Smooth muscle cell of the brain vasculature (primary cell): ENCODE results near the gene PPIE.

Source experiments
- DNase-seq: peaks from one replicate; pipeline ENCODE4 v3.0.0-alpha.2; 2012; ENCODE audit warnings: low read depth, low spot score

Gene PPIE

DNA sequence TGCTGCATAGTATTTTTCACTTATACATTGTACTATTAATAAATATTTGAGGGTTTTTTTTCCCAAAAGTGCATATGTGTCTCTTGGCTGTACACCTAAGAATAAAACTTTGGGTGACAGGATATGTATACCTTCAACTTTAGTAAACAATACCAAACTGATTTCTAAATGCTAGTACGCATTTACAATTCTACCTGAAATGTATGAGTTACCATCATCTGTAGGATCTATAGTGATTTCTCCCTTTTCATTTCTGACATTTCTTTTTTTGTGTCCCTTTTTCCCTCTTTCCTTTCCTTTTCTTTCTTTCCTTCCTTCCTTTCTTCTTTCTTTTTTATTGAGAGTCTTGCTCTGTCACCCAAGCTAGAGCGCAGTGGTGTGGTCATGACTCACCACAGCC, 66.7 kb downstream of the PPIE start:
- no peak for DNase-seq

DNA sequence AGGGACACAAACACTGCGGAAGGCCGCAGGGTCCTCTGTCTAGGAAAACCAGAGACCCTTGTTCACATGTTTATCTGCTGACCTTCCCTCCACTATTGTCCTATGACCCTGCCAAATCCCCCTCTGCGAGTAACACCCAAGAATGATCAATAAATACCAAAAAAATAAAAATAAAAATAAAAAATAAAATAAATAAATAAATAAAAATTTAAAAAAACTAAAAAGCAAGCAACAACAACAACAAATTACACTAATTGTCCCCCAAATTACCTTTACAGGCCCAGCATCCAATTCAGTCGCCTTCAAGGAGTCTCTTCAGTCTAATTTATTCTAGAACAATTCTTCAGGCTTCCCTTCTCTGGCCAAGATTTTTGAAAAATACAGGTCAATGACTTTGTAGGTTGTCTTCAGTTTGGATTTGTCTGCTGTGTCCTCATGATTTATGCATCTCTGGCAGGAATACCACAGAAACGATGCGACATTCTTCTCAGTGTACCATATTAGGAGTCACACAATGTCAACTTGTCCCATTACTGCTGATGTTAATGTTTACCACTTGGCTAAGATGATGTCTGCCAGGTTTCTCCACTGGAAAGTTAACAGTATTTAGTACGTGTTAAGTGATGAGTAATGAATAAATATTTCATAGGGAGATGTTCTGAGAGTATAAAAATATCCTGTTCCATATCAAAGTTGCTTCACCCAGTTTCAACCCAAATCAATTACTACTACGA, 70.3 kb downstream of the PPIE start:
- no peak for DNase-seq

DNA sequence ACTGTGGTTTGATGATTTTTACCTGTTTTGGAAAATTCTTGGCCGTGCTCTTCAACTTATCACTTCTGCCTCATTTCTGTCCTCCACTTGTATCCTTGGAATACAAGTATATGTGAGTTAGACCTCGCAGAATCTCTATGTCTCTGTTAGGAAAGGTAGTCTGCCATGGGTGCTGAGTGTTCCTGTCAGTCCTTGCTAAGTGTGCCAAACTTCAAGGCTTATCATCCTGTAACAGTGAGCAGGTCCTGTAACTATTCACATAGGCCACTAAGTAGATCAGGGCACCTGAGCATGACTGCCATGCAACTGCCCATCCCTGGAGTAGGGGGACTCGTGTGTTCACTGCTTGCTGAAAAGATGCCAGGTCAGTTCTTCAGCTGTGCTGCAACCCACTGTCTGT, 74.2 kb downstream of the PPIE start:
- DNase-seq: no peak
